ENCODE data around the gene TOM1L2. TPM values are rescaled to one million over a fixed set of nuclear protein-coding genes. Genes with fewer than 3 reads are reported as not detected.

TOM1L2 gene
- total and polyA plus RNA-seq, 2 of the 4 experiments (the other 2 are of a cell fraction): 34.4 to 51.7 TPM

GRCh38 chr17:17855976-17856375, 116.2 kb downstream of the TOM1L2 start:
- POLR2A ChIA-PET (ENCODE audit: unreplicated experiment): no interaction called here
- no peak overlapping the region for H2BK15ac ChIP-seq (ENCODE audit: low read depth, low read length)
- no peak overlapping the region for H2AK5ac ChIP-seq (ENCODE audit: low read depth, low read length)
- no peak overlapping the region for H2BK120ac ChIP-seq (ENCODE audit: low read depth, low read length)
- CTCF ChIA-PET: interaction anchor here (0.5 to 0.6 kb wide), 2 partner anchors 45 to 1405 kb away, joined by 5 to 7 read pairs; no protein-coding TSS in a partner anchor
- no peak overlapping the region for H3K18ac ChIP-seq (ENCODE audit: low read depth, low read length)
- peaks cover 6% of the 10 kb centered on the region; the same call in 1 of the 2 replicates for H3K4me1 ChIP-seq (ENCODE audit: control insufficient read depth, insufficient read depth, low read length)
- no peaks in the 10 kb centered on the region; the same call in 1 of the 2 replicates for H3K36me3 ChIP-seq (ENCODE audit: control insufficient read depth, insufficient read depth, low read length)
- H2BK20ac ChIP-seq (ENCODE audit: low read depth, low read length): no peak overlapping the region
- no peak overlapping the region for H3K4me3 ChIP-seq (ENCODE audit: insufficient read depth, low read depth, low read length)
- no peak overlapping the region for H2BK5ac ChIP-seq (ENCODE audit: low read depth, low read length, poor library complexity, severe bottlenecking)
- TF ChIP-seq RFX5 (IDR thresholded peaks at IDR 0.05; ENCODE audit: low read depth, low read length): no peak
- no peak for TF ChIP-seq MAFK (IDR thresholded peaks at IDR 0.05; ENCODE audit: low read depth, low read length)
- no peak for TF ChIP-seq RAD21 (IDR thresholded peaks at IDR 0.05; ENCODE audit: low read length)
- no peak for TF ChIP-seq POLR2A (IDR thresholded peaks at IDR 0.05; ENCODE audit: low read depth, low read length)
- no peak for TF ChIP-seq CEBPB (IDR thresholded peaks at IDR 0.05; ENCODE audit: low read depth, low read length)
- TF ChIP-seq FOS (IDR thresholded peaks at IDR 0.05; ENCODE audit: low read depth, low read length): no peak
- TF ChIP-seq, protein P1, sequence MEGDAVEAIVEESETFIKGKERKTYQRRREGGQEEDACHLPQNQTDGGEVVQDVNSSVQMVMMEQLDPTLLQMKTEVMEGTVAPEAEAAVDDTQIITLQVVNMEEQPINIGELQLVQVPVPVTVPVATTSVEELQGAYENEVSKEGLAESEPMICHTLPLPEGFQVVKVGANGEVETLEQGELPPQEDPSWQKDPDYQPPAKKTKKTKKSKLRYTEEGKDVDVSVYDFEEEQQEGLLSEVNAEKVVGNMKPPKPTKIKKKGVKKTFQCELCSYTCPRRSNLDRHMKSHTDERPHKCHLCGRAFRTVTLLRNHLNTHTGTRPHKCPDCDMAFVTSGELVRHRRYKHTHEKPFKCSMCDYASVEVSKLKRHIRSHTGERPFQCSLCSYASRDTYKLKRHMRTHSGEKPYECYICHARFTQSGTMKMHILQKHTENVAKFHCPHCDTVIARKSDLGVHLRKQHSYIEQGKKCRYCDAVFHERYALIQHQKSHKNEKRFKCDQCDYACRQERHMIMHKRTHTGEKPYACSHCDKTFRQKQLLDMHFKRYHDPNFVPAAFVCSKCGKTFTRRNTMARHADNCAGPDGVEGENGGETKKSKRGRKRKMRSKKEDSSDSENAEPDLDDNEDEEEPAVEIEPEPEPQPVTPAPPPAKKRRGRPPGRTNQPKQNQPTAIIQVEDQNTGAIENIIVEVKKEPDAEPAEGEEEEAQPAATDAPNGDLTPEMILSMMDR (conservative IDR thresholded peaks at IDR 0.05; ENCODE audit: low read depth, low read length): no peak
- TF ChIP-seq, protein P2, sequence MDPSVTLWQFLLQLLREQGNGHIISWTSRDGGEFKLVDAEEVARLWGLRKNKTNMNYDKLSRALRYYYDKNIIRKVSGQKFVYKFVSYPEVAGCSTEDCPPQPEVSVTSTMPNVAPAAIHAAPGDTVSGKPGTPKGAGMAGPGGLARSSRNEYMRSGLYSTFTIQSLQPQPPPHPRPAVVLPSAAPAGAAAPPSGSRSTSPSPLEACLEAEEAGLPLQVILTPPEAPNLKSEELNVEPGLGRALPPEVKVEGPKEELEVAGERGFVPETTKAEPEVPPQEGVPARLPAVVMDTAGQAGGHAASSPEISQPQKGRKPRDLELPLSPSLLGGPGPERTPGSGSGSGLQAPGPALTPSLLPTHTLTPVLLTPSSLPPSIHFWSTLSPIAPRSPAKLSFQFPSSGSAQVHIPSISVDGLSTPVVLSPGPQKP (IDR thresholded peaks at IDR 0.05; ENCODE audit: borderline replicate concordance, low read depth, low read length): no peak
- TF ChIP-seq USF2 (IDR thresholded peaks at IDR 0.05; ENCODE audit: low read depth, low read length): no peak
- TF ChIP-seq RCOR1 (IDR thresholded peaks at IDR 0.05; ENCODE audit: insufficient replicate concordance, low read length): no peak
- no peaks in the 10 kb centered on the region for H3K27me3 ChIP-seq (ENCODE audit: control insufficient read depth, insufficient read depth, low read length)
- no peaks in the 10 kb centered on the region for H3K9me3 ChIP-seq (ENCODE audit: control insufficient read depth, insufficient read depth, low read length)
- no peak overlapping the region for H4K5ac ChIP-seq (ENCODE audit: low read depth, low read length)
- no peak overlapping the region for H4K8ac ChIP-seq (ENCODE audit: low read depth in 2 of 2, low read length in 2 of 2)
- BruUV-seq (replicated peaks): no TSS peak
- no peaks in the 10 kb centered on the region; a peak in 1 of 4 replicates for H3K79me1 ChIP-seq (ENCODE audit: low read depth in 1 of 2, low read length in 2 of 2)
- H3K9ac ChIP-seq (ENCODE audit: low read depth, low read length): no peak overlapping the region
- H3K27ac ChIP-seq (ENCODE audit: insufficient read depth, low read length): no peak overlapping the region
- no peak overlapping the region for H2AK9ac ChIP-seq (replicated peaks; ENCODE audit: low read depth, low read length, poor library complexity)
- 80% methylated on average over 2 of the region's 3 CpGs; no CpG with 5 or more reads in 1 of the 2 experiments for WGBS, 2 experiments (ENCODE audit: extremely low coverage in 2 of 2, insufficient read length in 1 of 2)
- H3K4ac ChIP-seq (ENCODE audit: low read depth, low read length): no peak overlapping the region
- H4K91ac ChIP-seq (ENCODE audit: insufficient read depth, low read depth, low read length): no peak overlapping the region
- H2AFZ ChIP-seq (replicated peaks; ENCODE audit: low read length, poor library complexity): no peak overlapping the region
- dilution Hi-C loops (cut with HindIII; ENCODE audit: low sequenced_read_pairs, unreplicated experiment) (no loop called here), intact Hi-C loops (cut with micrococcal nuclease) (no loop called here), in situ Hi-C loops (cut with MboI; ENCODE audit: low sequenced_read_pairs) (loop anchor here (5.0 kb wide), 1 partner anchor 179 kb away; no protein-coding TSS in a partner anchor)
- H4K20me1 ChIP-seq (ENCODE audit: insufficient read depth, low read length): no peaks in the 10 kb centered on the region
- no peak overlapping the region for H3K23ac ChIP-seq (ENCODE audit: low read depth, low read length)
- ATAC-seq (ENCODE audit: low read depth): no peak
- no peak overlapping the region for H3K14ac ChIP-seq (replicated peaks; ENCODE audit: low read depth, low read length)
- H3K4me2 ChIP-seq (ENCODE audit: low read depth, low read length): no peak overlapping the region
- DNase-seq: no peak
- no peak overlapping the region for H3K56ac ChIP-seq (ENCODE audit: extremely low read depth, insufficient read depth, low read length)
- peaks cover 5% of the 10 kb centered on the region for H3K9me1 ChIP-seq (ENCODE audit: insufficient read depth, low read length)

Data from IMR-90 (cell line).